GM18861 (cell line): ENCODE data around the gene TEC.
"Not testable (repeated sequence)": the region's sequence is repeated elsewhere in the genome, so short reads cannot be mapped to it uniquely, and the experiment has no call there.

ENCODE experiments used
- ATAC-seq: cut with Tn5 transposase; IDR thresholded peaks from one replicate; pipeline ENCODE4 v1.9.1; 2021; ENCODE audit not compliant: unreplicated experiment

The TEC gene

GRCh38 chr4:48243429-48243828 lies 26.2 kb downstream of the TEC start:
- no peak for ATAC-seq

- ATAC-seq, result no peak
Observed at GRCh38 chr4:48242511-48243195, 27.0 kb downstream of the TEC start.

GRCh38 chr4:48241731-48242130 lies 27.9 kb downstream of the TEC start:
- ATAC-seq, result no peak

- ATAC-seq, result no peak
Observed at GRCh38 chr4:48237996-48238645, 31.5 kb downstream of the TEC start.

- no peak for ATAC-seq
Observed at GRCh38 chr4:48235050-48235449, 34.6 kb downstream of the TEC start.

GRCh38 chr4:48234575-48234974 lies 35.1 kb downstream of the TEC start:
- ATAC-seq, result no peak

GRCh38 chr4:48228949-48229348 lies 40.7 kb downstream of the TEC start:
- ATAC-seq, result no peak

GRCh38 chr4:48227662-48228061 lies 42.0 kb downstream of the TEC start:
- no peak for ATAC-seq

- no peak for ATAC-seq
Observed at GRCh38 chr4:48226199-48226598, 43.4 kb downstream of the TEC start.

- ATAC-seq, result no peak
Observed at GRCh38 chr4:48225368-48226141, 44.1 kb downstream of the TEC start.

GRCh38 chr4:48224606-48225005 lies 45.0 kb downstream of the TEC start:
- ATAC-seq, result no peak

GRCh38 chr4:48223633-48224295 lies 45.9 kb downstream of the TEC start:
- no peak for ATAC-seq

GRCh38 chr4:48222491-48222890 lies 47.1 kb downstream of the TEC start:
- ATAC-seq, result no peak

GRCh38 chr4:48219430-48219829 lies 50.2 kb downstream of the TEC start:
- not testable (repeated sequence) for ATAC-seq

- no peak for ATAC-seq
Observed at GRCh38 chr4:48216563-48216962, 53.1 kb downstream of the TEC start.

- ATAC-seq, result no peak
Observed at GRCh38 chr4:48215977-48216376, 53.7 kb downstream of the TEC start.

- ATAC-seq, result peak; percentile 85
Observed at GRCh38 chr4:48212165-48212564, 57.5 kb downstream of the TEC start.

- ATAC-seq, result no peak
Observed at GRCh38 chr4:48210966-48211328, 58.7 kb downstream of the TEC start.

GRCh38 chr4:48205626-48206025 lies 64.0 kb downstream of the TEC start:
- no peak for ATAC-seq

GRCh38 chr4:48205107-48205506 lies 64.5 kb downstream of the TEC start:
- no peak for ATAC-seq

GRCh38 chr4:48203819-48204218 lies 65.8 kb downstream of the TEC start:
- ATAC-seq, result peak; percentile 28
